Ovary (tissue), 9 donors: ENCODE results near the gene C5orf47. TPM values are rescaled to one million over a fixed set of nuclear protein-coding genes. Genes with fewer than 3 reads are reported as not detected.

Source experiments
- DNase-seq, 5 donors: peaks; one replicate each; pipeline ENCODE4 v3.0.0-alpha.2; 2019 to 2020
- H3K27ac ChIP-seq, 2 donors: fragments of 200-600 bp; one replicate each; pipeline versions ENCODE4 v1.5.1 to v1.8.0; 2019 to 2022
- H3K27me3 ChIP-seq: fragments of 200-600 bp; one replicate; pipeline ENCODE4 v1.8.0; 2022
- H3K36me3 ChIP-seq: fragments of 200-600 bp; sonication (generic); one replicate; pipeline ENCODE4 v1.5.1; 2019
- H3K4me1 ChIP-seq: one replicate; pipeline ENCODE4 v1.8.1; 2013; ENCODE audit warnings: mild to moderate bottlenecking, moderate library complexity; ENCODE audit not compliant: insufficient read depth
- H3K4me3 ChIP-seq: fragments of 200-600 bp; sonication (generic); one replicate; pipeline ENCODE4 v1.5.1; 2017
- H3K9me3 ChIP-seq, 2 donors: fragments of 200-600 bp in 1 of 2; sonication (generic) in 1 of 2; one replicate each; pipeline versions ENCODE4 v1.5.1 to v1.8.1; 2013 to 2019; ENCODE audit warnings: mild to moderate bottlenecking in 1 of 2, moderate library complexity in 1 of 2
- CTCF ChIP-seq, 3 donors: fragments of 450-650 bp in 2 of 3; fragments of 200-600 bp in 1 of 3; IDR thresholded peaks; one replicate each; pipeline versions ENCODE4 v1.5.1 to v1.8.0; 2016 to 2022; ENCODE audit warnings: antibody characterized with exemption in 3 of 3, mild to moderate bottlenecking in 1 of 3
- EP300 ChIP-seq: sonication (generic); formaldehyde crosslinking; IDR thresholded peaks from one replicate; pipeline ENCODE4 v1.6.1; 2017; ENCODE audit warnings: antibody characterized with exemption
- POLR2A ChIP-seq: fragments of 450-650 bp; IDR thresholded peaks from one replicate; pipeline ENCODE4 v1.6.1; 2017; ENCODE audit warnings: antibody characterized with exemption, mild to moderate bottlenecking, moderate library complexity
- WGBS, 3 donors: extraction: QIAGEN DNeasy Blood & Tissue Kit in 1 of 3; methylation state at CpG; one replicate each; pipeline versions ENCODE4 v1.1.5 to v1.1.7; 2013 to 2017; 5-methylcytosine and 5-hydroxymethylcytosine counted together
- intact Hi-C, 4 donors: fragments of 100-400 bp; cut with DNase I; formaldehyde crosslinking; loops; one replicate each; pipeline versions ENCODE4 v1.11.0 to v1.15.1; 2022 to 2023
- polyA plus RNA-seq, 2 donors: library from polyadenylated mRNA; stranded (reverse); fragments of 200-250 nt in 1 of 2; fragments of 350-450 nt in 1 of 2; fragmentation: Illumina TruSeq in 1 of 2; extraction: RNeasy Lipid Tissue Mini Kit (QIAGEN cat#74804) in 1 of 2; gene quantifications; one replicate each; pipeline ENCODE4 v1.2.3, GENCODE V29; 2013 to 2014
- total RNA-seq, 7 donors: library from RNA; depleted of rRNA in 2 of 7; stranded (reverse); fragments of >200 nt in 2 of 7; fragmentation: NEBNext Ultra II Directional in 3 of 7; extraction: Animal tissue kit (Norgen Biotek cat#: 25700) in 3 of 7; gene quantifications; one replicate each; pipeline versions ENCODE4 v1.1.0 to v1.2.4, GENCODE V29; 2016 to 2023
- donor health status: DM: no; HTN: no; CAD: no; lungs with moderate emphysema.
- donor health status: DM: no; HTN: no; CAD: no.
- donor health status: Bipolar disorder and iron deficiency.
- donor health status: DM: yes; HTN: yes; CAD: no.
- donor health status: DM: no; HTN: no; CAD: no.
- donor health status: DM: yes; HTN: yes; CAD: no.

C5orf47 gene
- total and polyA plus RNA-seq, 9 donors: 0.15 TPM; not detected in 8

GRCh38 chr5:174052636-174053035 is 63.7 kb downstream of the C5orf47 start:
- no peak overlapping the region for H3K4me3 ChIP-seq
- H3K36me3 ChIP-seq: no peaks in the 10 kb centered on the region
- DNase-seq: no peak
- intact Hi-C loops: loop anchor here in 1 of 4 donors (10.0 kb wide), 1 partner anchor 262 kb away; no protein-coding TSS in a partner anchor
- 77 to 84% (median 83%) methylated on average over 5 of the region's 5 CpGs for WGBS, 3 donors
- H3K4me1 ChIP-seq: no peaks in the 10 kb centered on the region
- TF ChIP-seq EP300 (no peak), POLR2A (no peak), CTCF (IDR thresholded peaks at IDR 0.05) (no peak)
- no peaks in the 10 kb centered on the region for H3K9me3 ChIP-seq
- H3K27me3 ChIP-seq: no peaks in the 10 kb centered on the region
- H3K27ac ChIP-seq: no peak overlapping the region

- WGBS, 3 donors: 85 to 93% (median 86%) methylated on average over 3 of the region's 3 CpGs
These were observed 64.9 kb downstream of the C5orf47 start for GRCh38 chr5:174053905-174054304.

More at GRCh38 chr5:174053905-174054304, 64.9 kb downstream of the C5orf47 start:
- intact Hi-C loops: loop anchor here in 1 of 4 donors (10.0 kb wide), 1 partner anchor 261 kb away; no protein-coding TSS in a partner anchor
- Histone ChIP-seq H3K36me3 (no peaks in the 10 kb centered on the region), H3K9me3 (no peaks in the 10 kb centered on the region), H3K4me1 (no peaks in the 10 kb centered on the region), H3K4me3 (no peak overlapping the region), H3K27me3 (no peaks in the 10 kb centered on the region), H3K27ac (no peak overlapping the region)
- no peak for DNase-seq
- TF ChIP-seq CTCF (IDR thresholded peaks at IDR 0.05) (no peak), POLR2A (no peak), EP300 (no peak)

Other genes starting within 250 kb of the C5orf47 start
- 10 to 100 TPM; 14.5 to 50.1 (median 23.2) TPM for gene CPEB4, start 100.8 kb upstream of the C5orf47 start, total RNA-seq
- 10 to 100 TPM in 1 of 2 donors, 1 to 10 TPM in 1; 7.2 to 26.0 TPM for gene CPEB4, start 100.8 kb upstream of the C5orf47 start, polyA plus RNA-seq
- gene NSG2, start 56.5 kb downstream of the C5orf47 start, total RNA-seq: not detected
- not detected for gene NSG2, start 56.5 kb downstream of the C5orf47 start, polyA plus RNA-seq